K562 treated with DMSO at 1 percent for 12 hours (cell line): ENCODE measurements around the gene GYG2. TPM values are rescaled to one million over a fixed set of nuclear protein-coding genes. Genes with fewer than 3 reads are reported as not detected.

Experiments
- total RNA-seq: library from RNA; unstranded; fragments of 300-600 nt; gene quantifications from 2 replicates; pipeline ENCODE4 v1.2.3, GENCODE V29; 2022; ENCODE audit not compliant: insufficient read depth

The GYG2 gene
- 4.9 and 12.8 TPM in 2 replicates for total RNA-seq

GRCh38 chrX:2828344-2828958 is at the start of gene GYG2:
TSS of gene GYG2 (plus strand) at chrX:2828930. CDS start at chrX:2830189, 1,259 bp downstream.

DNA sequence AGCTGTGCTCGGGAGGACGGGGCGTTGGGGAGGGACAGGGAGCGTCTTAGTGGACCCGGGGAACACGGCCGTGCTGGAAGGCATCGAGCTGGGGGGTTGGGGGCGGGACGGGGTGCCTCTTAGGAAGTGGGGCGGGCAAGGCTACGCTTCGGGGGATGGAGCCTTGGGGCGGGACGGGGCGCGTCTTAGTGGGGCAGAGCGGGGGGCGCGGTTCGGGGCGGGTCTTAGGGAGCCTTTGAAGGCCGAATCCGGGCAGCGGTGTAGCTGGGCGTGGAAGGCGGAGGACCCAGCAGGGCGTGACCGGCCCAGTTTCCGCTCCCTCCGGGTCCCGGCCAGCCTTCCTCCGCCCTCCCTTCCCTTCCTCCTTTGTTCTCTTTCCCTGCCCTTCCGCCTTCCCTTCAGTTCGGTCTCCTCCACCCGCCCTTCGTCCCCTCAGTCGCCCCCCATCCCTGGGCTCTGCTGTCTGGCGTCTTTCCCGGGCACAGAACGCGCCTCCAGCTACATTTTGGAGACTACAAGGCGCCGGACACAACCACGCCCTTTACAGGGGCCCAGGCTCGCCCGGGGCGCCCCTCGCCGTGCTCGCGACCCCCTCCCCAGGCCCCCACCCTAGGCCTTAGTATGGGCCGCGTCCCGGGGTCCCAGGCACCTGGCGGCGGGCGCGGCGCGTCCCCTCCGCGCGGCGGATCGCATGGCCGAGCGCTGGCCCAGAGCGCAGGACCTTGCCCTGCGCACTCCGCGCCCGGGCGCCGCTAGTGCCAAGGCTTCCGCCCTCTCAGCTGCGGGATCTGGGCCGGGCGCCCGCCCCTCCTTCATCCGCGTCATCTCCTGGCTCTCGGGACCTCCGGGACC is 100.1 kb downstream of the GYG2 start, which contains the start of gene ARSD:
TSS of gene ARSD (minus strand) at position 757 of the 852 bp plus-strand sequence. CDS start at position 693, 64 bp downstream.

Other genes starting within 250 kb of the GYG2 start
- 59.6 and 62.4 TPM in 2 replicates for gene CD99, start 137.6 kb upstream of the GYG2 start, total RNA-seq
- gene XG, start 76.9 kb upstream of the GYG2 start, total RNA-seq = not detected in 2 replicates
- gene ARSD, start 100.4 kb downstream of the GYG2 start, total RNA-seq = 0.96 and 1.2 TPM in 2 replicates
- gene ARSH, start 177.6 kb downstream of the GYG2 start, total RNA-seq = not detected in 2 replicates
- gene ARSF, start 212.5 kb downstream of the GYG2 start, total RNA-seq = not detected in 2 replicates